ENCODE results near the gene HOXB9. TPM values are rescaled to one million over a fixed set of nuclear protein-coding genes. Genes with fewer than 3 reads are reported as not detected.

The HOXB9 gene
- total and polyA plus RNA-seq, 8 donors: 11.3 TPM; not detected in 7

DNA sequence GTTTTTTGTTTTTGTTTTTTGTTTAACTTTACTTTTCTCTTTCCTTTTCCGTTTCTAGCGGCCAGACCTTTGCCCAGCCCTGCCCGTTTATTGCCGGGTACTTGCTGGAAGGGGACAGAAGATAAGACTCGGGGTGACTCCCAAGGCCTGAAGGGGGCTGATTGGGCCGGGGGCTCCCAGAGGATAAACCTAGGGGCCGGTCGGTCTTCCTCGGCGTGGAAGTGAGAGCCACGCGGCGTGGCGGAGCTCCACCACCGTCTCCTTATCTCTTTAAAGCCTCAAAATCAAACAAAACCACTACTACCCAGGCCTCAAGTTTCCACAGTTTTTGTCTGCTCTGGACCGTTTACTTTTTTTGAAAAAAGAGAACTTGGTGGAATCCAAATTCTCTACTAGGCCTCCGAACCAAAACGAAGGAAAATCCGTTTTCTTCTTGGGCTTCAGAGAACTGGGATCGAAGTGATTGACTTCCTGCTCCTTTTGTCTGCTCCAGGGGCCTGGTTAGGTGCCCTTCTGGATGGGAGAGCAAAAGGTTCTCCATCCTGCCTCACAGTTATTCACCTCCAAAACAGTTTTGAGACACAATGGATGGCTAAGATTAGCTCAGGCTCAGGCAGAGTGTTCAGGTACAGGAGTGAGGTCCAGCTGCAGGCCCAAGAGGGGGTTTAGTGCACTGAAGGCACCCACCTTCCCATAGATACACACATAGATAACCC is 8.5 kb upstream of the HOXB9 start:
- no peak for TF ChIP-seq POLR2AphosphoS5 (IDR thresholded peaks at IDR 0.05)
- intact Hi-C loops (cut with DNase I; ENCODE audit: low total_unique reads): no loop called here
- Histone ChIP-seq H3K9me3 (no peaks in the 10 kb centered on the region), H3K27ac (no peak overlapping the region), H3K36me3 (no peaks in the 10 kb centered on the region), H3K4me1 (peaks cover 0 to 20% (median 9%) of the 10 kb centered on the region in 4 donors), H3K4me3 (no peak overlapping the region), H3K27me3 (peaks cover 51 to 100% (median 99%) of the 10 kb centered on the region in 3 donors)
- DNase-seq: no peak
- 18 to 33% (median 29%) methylated on average over 20 of the region's 20 CpGs for WGBS, 5 donors

GRCh38 chr17:48633266-48633677 is 7.1 kb upstream of the HOXB9 start:
- TF ChIP-seq, protein P1, sequence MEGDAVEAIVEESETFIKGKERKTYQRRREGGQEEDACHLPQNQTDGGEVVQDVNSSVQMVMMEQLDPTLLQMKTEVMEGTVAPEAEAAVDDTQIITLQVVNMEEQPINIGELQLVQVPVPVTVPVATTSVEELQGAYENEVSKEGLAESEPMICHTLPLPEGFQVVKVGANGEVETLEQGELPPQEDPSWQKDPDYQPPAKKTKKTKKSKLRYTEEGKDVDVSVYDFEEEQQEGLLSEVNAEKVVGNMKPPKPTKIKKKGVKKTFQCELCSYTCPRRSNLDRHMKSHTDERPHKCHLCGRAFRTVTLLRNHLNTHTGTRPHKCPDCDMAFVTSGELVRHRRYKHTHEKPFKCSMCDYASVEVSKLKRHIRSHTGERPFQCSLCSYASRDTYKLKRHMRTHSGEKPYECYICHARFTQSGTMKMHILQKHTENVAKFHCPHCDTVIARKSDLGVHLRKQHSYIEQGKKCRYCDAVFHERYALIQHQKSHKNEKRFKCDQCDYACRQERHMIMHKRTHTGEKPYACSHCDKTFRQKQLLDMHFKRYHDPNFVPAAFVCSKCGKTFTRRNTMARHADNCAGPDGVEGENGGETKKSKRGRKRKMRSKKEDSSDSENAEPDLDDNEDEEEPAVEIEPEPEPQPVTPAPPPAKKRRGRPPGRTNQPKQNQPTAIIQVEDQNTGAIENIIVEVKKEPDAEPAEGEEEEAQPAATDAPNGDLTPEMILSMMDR (IDR thresholded peaks at IDR 0.05): no peak
- TF ChIP-seq POLR2AphosphoS5 (IDR thresholded peaks at IDR 0.05) (no peak), POLR2A (IDR thresholded peaks at IDR 0.05) (no peak), EP300 (IDR thresholded peaks at IDR 0.05) (no peak)
- H3K27ac ChIP-seq: no peak overlapping the region
- peaks cover 57 to 100% (median 99%) of the 10 kb centered on the region in 3 donors for H3K27me3 ChIP-seq
- no peak overlapping the region for H3K4me3 ChIP-seq
- peaks cover 0 to 20% (median 9%) of the 10 kb centered on the region in 4 donors for H3K4me1 ChIP-seq
- H3K36me3 ChIP-seq: no peaks in the 10 kb centered on the region
- 12 to 23% (median 20%) methylated on average over 11 to 35 of the region's 35 CpGs for WGBS, 5 donors
- intact Hi-C loops (cut with DNase I; ENCODE audit: low total_unique reads): no loop called here
- H3K9me3 ChIP-seq: no peaks in the 10 kb centered on the region
- no peak for DNase-seq

- DNase-seq: no peak
- no peak overlapping the region for H3K4me3 ChIP-seq
- TF ChIP-seq EP300 (IDR thresholded peaks at IDR 0.05) (no peak), POLR2AphosphoS5 (IDR thresholded peaks at IDR 0.05) (no peak), POLR2A (IDR thresholded peaks at IDR 0.05) (no peak)
- TF ChIP-seq, protein P1 (IDR thresholded peaks at IDR 0.05): no peak
- H3K27ac ChIP-seq: no peak overlapping the region
- H3K4me1 ChIP-seq: peaks cover 0 to 20% (median 9%) of the 10 kb centered on the region in 4 donors
- no peaks in the 10 kb centered on the region for H3K9me3 ChIP-seq
- intact Hi-C loops (cut with DNase I; ENCODE audit: low total_unique reads): no loop called here
- H3K36me3 ChIP-seq: no peaks in the 10 kb centered on the region
- 17 to 32% (median 21%) methylated on average over 7 of the region's 7 CpGs for WGBS, 5 donors
- H3K27me3 ChIP-seq: peaks cover 60 to 100% (median 99%) of the 10 kb centered on the region in 3 donors
Observed at GRCh38 chr17:48632579-48633265, 6.6 kb upstream of the HOXB9 start.

GRCh38 chr17:48631693-48632578 is 5.8 kb upstream of the HOXB9 start:
- Histone ChIP-seq H3K9me3 (no peaks in the 10 kb centered on the region), H3K27me3 (peaks cover 60 to 100% (median 99%) of the 10 kb centered on the region in 3 donors), H3K4me1 (peaks cover 0 to 22% (median 9%) of the 10 kb centered on the region in 4 donors), H3K4me3 (no peak overlapping the region), H3K36me3 (no peaks in the 10 kb centered on the region), H3K27ac (no peak overlapping the region)
- no peak for DNase-seq
- intact Hi-C loops (cut with DNase I; ENCODE audit: low total_unique reads): no loop called here
- TF ChIP-seq POLR2A (IDR thresholded peaks at IDR 0.05) (no peak), POLR2AphosphoS5 (IDR thresholded peaks at IDR 0.05) (no peak), EP300 (IDR thresholded peaks at IDR 0.05) (no peak)
- TF ChIP-seq, protein P1 (IDR thresholded peaks at IDR 0.05): no peak
- WGBS, 5 donors: 16 to 22% (median 18%) methylated on average over 5 to 7 of the region's 7 CpGs
